HCT116 (cell line): ENCODE results near the gene TRMT2A. TPM values are rescaled to one million over a fixed set of nuclear protein-coding genes. Genes with fewer than 3 reads are reported as not detected.

Experiments used
- ATAC-seq: fragments of 200-7000 bp; cut with Tn5 transposase; 2 replicates; pipeline ENCODE4 v1.9.1; 2020; ENCODE audit warnings: mild to moderate bottlenecking, moderate library complexity
- BruUV-seq: library from RNA; stranded (reverse); fragments of 400-500 nt; replicated peaks from 2 replicates; lab custom pipeline; 2021; lab: Mats Ljungman, UMichigan
- CTCF ChIA-PET: fragments of 300-600 bp; sonication (Branson Sonifier 250); formaldehyde crosslinking; loops from one replicate; lab custom pipeline; 2021; ENCODE audit warnings: antibody characterized with exemption; lab: Charles Lee
- POLR2A ChIA-PET: fragments of 300-600, 350-600 bp; sonication (Branson Sonifier 250); formaldehyde crosslinking; loops from one replicate; lab custom pipeline; 2021; ENCODE audit warnings: antibody characterized with exemption; lab: Charles Lee
- RAD21 ChIA-PET, 2 experiments: fragments of 300-600 bp; sonication (Branson Sonifier 250); formaldehyde crosslinking; loops; one replicate each; lab custom pipeline; 2023; ENCODE audit warnings: low total read pairs in 2 of 2; ENCODE audit not compliant: uncharacterized antibody in 2 of 2, unreplicated experiment in 2 of 2, low non-redundant PET in 1 of 2; lab: Charles Lee
- DNase-seq: peaks from one replicate; pipeline ENCODE4 v3.0.0-alpha.2; 2010; ENCODE audit warnings: low read depth, low spot score
- H2AFZ ChIP-seq: fragments of 200-600 bp; shearing (Covaris generic), sonication (generic); 2 replicates; pipeline ENCODE4 v1.6.1; 2017; ENCODE audit warnings: low read depth, mixed run types, mixed read lengths, antibody characterized with exemption, low read length; ENCODE audit not compliant: poor library complexity, severe bottlenecking
- H3K27ac ChIP-seq: 2 replicates; pipeline ENCODE4 v1.5.1; 2012; ENCODE audit warnings: low read depth, low read length
- H3K27me3 ChIP-seq: fragments of 200-600 bp; sonication (generic); 2 replicates; pipeline ENCODE4 v1.6.1; 2016; ENCODE audit warnings: mixed run types, low read length, mixed read lengths; ENCODE audit not compliant: insufficient read depth
- H3K36me3 ChIP-seq, 2 experiments: fragments of 200-500 bp in 1 of 2; fragments of 200-600 bp in 1 of 2; sonication (Bioruptor generic) in 1 of 2; sonication (generic) in 1 of 2; 2 replicates each; pipeline versions ENCODE4 v1.5.1 to v1.6.1; 2014 to 2016; ENCODE audit warnings: low read length in 2 of 2, inconsistent platforms in 1 of 2, mixed read lengths in 1 of 2, mixed run types in 1 of 2; ENCODE audit not compliant: insufficient read depth in 2 of 2, control insufficient read depth in 1 of 2
- H3K4me1 ChIP-seq, 2 experiments: fragments of 200-600 bp in 1 of 2; sonication (generic) in 1 of 2; 2 replicates each; pipeline versions ENCODE4 v1.5.1 to v1.6.1; 2012 to 2017; ENCODE audit warnings: low read length in 2 of 2, inconsistent platforms in 1 of 2, mild to moderate bottlenecking in 1 of 2, mixed read lengths in 1 of 2, mixed run types in 1 of 2, moderate library complexity in 1 of 2; ENCODE audit not compliant: insufficient read depth in 2 of 2, control insufficient read depth in 1 of 2
- H3K4me2 ChIP-seq: fragments of 200-600 bp; sonication (generic); 2 replicates; pipeline ENCODE4 v1.6.1; 2017; ENCODE audit warnings: mixed run types, low read length, mixed read lengths
- H3K4me3 ChIP-seq, 2 experiments: fragments of 200-600 bp in 1 of 2; sonication (generic) in 1 of 2; replicated peaks in 1 of 2; 2 replicates each; pipeline ENCODE4 v1.5.1; 2011 to 2016; ENCODE audit warnings: low read length in 2 of 2, control low read depth in 1 of 2, low read depth in 1 of 2, mild to moderate bottlenecking in 1 of 2, mixed read lengths in 1 of 2, mixed run types in 1 of 2
- H3K79me2 ChIP-seq: fragments of 200-600 bp; sonication (generic); 2 replicates; pipeline ENCODE4 v1.6.1; 2017; ENCODE audit warnings: mild to moderate bottlenecking, mixed run types, low read length, moderate library complexity, mixed read lengths; ENCODE audit not compliant: insufficient read depth
- H3K9ac ChIP-seq: fragments of 200-600 bp; sonication (generic); 2 replicates; pipeline ENCODE4 v1.6.1; 2016; ENCODE audit warnings: low read length, mixed read lengths
- H3K9me2 ChIP-seq: fragments of 200-600 bp; sonication (generic), shearing (Covaris generic); 2 replicates; pipeline ENCODE4 v1.6.1; 2017; ENCODE audit warnings: mixed run types, mild to moderate bottlenecking, moderate library complexity; ENCODE audit not compliant: insufficient read depth
- H3K9me3 ChIP-seq, 2 experiments: fragments of 200-500 bp in 1 of 2; fragments of 200-600 bp in 1 of 2; sonication (Bioruptor generic) in 1 of 2; sonication (generic) in 1 of 2; 2 replicates each; pipeline ENCODE4 v1.6.1; 2014 to 2017; ENCODE audit warnings: low read length in 2 of 2, mixed read lengths in 2 of 2, inconsistent platforms in 1 of 2, low read depth in 1 of 2, mild to moderate bottlenecking in 1 of 2, mixed run types in 1 of 2, moderate library complexity in 1 of 2; ENCODE audit not compliant: control insufficient read depth in 1 of 2, insufficient read depth in 1 of 2
- H4K20me1 ChIP-seq: fragments of 200-600 bp; sonication (generic), shearing (Covaris generic); 2 replicates; pipeline ENCODE4 v1.6.1; 2017; ENCODE audit warnings: mixed run types, mild to moderate bottlenecking, moderate library complexity; ENCODE audit not compliant: insufficient read depth
- CEBPB ChIP-seq: IDR thresholded peaks from 2 replicates; pipeline ENCODE4 v1.6.1; 2012; ENCODE audit warnings: low read depth
- EZH2 ChIP-seq: fragments of 200-600 bp; sonication (generic); IDR thresholded peaks from 2 replicates; pipeline ENCODE4 v1.6.1; 2017; ENCODE audit warnings: antibody characterized with exemption, mixed run types
- EZH2phosphoT487 ChIP-seq: fragments of 200-600 bp; IDR thresholded peaks from 2 replicates; pipeline ENCODE4 v1.6.1; 2018; ENCODE audit warnings: antibody characterized with exemption, borderline replicate concordance
- JUND ChIP-seq: IDR thresholded peaks from 2 replicates; pipeline ENCODE4 v1.6.1; 2012
- POLR2AphosphoS5 ChIP-seq: IDR thresholded peaks from 2 replicates; pipeline ENCODE4 v1.6.1; 2011; ENCODE audit warnings: mild to moderate bottlenecking, low read depth, low read length, moderate library complexity
- SIN3A ChIP-seq: IDR thresholded peaks from 2 replicates; pipeline ENCODE4 v1.6.1; 2012; ENCODE audit warnings: low read depth
- SRF ChIP-seq: IDR thresholded peaks from 2 replicates; pipeline ENCODE4 v1.6.1; 2012; ENCODE audit warnings: low read depth
- TCF7L2 ChIP-seq: IDR thresholded peaks from 2 replicates; pipeline ENCODE4 v1.7.0; 2011; ENCODE audit warnings: borderline replicate concordance, inconsistent platforms; ENCODE audit not compliant: insufficient read depth, insufficient read length; ENCODE audit errors: extremely low read depth
- ZNF274 ChIP-seq: fragments of 200-500 bp; sonication (Bioruptor generic); IDR thresholded peaks from 2 replicates; pipeline ENCODE4 v1.6.1; 2014; ENCODE audit warnings: mild to moderate bottlenecking, low read depth, low read length, inconsistent platforms
- intact Hi-C: fragments of 100-400 bp; cut with micrococcal nuclease; formaldehyde crosslinking; loops from 2 replicates; pipeline ENCODE4 v1.10.0; 2022
- total RNA-seq: library from RNA; stranded (reverse); gene quantifications from one replicate; pipeline ENCODE4 v1.2.1, GENCODE V29; 2021; ENCODE audit not compliant: unreplicated experiment
- TF ChIP-seq, protein P1 (sequence below): IDR thresholded peaks from 2 replicates; pipeline ENCODE4 v1.6.1; 2012; ENCODE audit warnings: low read depth
- TF ChIP-seq, protein P2 (sequence below): IDR thresholded peaks from 2 replicates; pipeline ENCODE4 v1.6.1; 2011; ENCODE audit warnings: mild to moderate bottlenecking, low read length, moderate library complexity; ENCODE audit not compliant: insufficient replicate concordance; ENCODE audit errors: extremely low read depth

The TRMT2A gene
- total RNA-seq, 1 experiment from 2014 or later: 67.3 TPM

DNA sequence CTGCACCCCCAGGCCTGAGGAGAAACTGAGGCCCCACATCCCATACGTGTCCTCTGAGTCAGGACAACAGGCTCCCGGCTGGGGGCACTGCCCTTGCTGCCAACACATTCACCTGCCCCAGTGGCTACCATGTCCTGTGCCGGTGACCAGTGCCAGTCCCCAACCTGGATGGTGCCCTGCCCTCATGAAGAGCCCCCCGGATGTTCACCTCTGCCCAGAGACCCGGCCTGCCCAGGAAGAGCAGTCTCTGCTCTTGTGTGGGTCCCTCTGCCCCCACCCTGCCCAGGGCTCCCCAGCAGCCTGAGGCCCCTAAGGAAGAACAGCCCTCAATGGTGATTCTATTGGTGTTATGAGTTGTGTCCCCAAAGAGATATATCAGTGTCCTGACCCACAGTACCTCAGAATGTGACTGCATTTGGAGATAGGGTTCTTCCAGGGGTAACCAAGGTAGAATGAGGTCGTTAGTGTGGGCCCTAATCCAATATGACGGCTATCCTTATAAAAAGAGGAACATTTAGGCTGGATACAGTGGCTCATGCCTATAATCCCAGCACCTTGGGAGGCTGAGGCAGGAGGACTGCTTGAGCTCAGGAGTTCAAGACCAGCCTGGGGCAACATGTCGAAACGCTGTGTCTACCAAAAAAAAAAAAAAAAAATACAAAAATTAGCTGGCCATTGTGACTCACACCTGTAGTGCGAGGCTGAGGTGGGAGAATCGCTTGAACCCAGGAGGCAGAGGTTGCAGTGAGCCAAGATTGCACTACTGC, 50.2 kb downstream of the TRMT2A start:
- ChIA-PET POLR2A (no interaction called here), RAD21 (no interaction called here), CTCF (no interaction called here)
- Histone ChIP-seq H3K4me2 (no peak overlapping the region), H3K9me3 (no peaks in the 10 kb centered on the region), H3K36me3 (no peaks in the 10 kb centered on the region), H3K27ac (no peak overlapping the region), H3K9me2 (no peaks in the 10 kb centered on the region), H3K9ac (no peak overlapping the region), H3K79me2 (no peaks in the 10 kb centered on the region), H4K20me1 (no peaks in the 10 kb centered on the region), H2AFZ (no peak overlapping the region), H3K4me1 (peaks cover 4 to 16% of the 10 kb centered on the region in 2 experiments), H3K27me3 (no peaks in the 10 kb centered on the region), H3K4me3 (no peak overlapping the region)
- ATAC-seq (no peak), DNase-seq (no peak)
- intact Hi-C loops: no loop called here
- TF ChIP-seq TCF7L2: no peak
- BruUV-seq: no TSS peak

DNA sequence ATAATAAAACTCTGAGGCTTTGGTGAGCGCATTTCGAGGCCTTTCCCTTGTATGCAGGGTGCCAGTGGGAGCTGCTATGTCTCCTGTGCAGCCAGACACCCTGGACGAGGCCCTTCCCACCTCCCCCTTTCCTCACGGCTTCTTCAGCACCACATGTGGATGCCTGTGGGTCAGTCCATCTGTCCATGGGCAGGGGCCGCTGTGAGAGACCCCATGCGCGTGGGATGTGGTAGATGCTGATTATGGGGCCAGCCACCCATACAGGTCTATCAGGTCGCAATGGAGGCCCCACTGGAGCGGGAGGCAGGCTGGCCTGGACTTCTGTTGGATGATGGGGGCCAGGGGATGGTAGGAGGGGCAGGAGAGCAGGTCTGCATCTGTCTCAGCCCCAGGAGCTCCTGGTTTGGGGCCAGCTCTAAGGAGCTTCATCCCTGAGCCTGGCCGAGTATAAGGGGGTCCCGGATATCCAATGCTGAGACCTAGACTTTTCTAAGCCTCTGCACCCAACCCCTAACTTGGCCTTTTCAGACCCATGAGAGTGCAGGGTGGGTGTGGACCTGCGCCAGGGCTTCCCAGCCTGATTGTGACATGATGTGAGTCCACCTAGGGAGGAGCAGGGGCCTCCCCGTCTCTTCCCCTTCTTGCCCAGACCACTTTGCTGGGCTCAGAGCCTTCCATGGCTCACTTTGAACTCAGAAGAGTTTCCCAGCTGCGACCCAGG, 51.0 kb downstream of the TRMT2A start:
- CTCF ChIA-PET: no interaction called here
- H3K27ac ChIP-seq: no peak overlapping the region
- H3K9me2 ChIP-seq: no peaks in the 10 kb centered on the region
- no peak for TF ChIP-seq POLR2AphosphoS5
- TF ChIP-seq TCF7L2: no peak
- no peak for TF ChIP-seq SRF
- no peak for TF ChIP-seq SIN3A
- TF ChIP-seq EZH2: no peak
- no peak for TF ChIP-seq EZH2phosphoT487
- no peak for TF ChIP-seq ZNF274
- TF ChIP-seq JUND: no peak
- TF ChIP-seq, protein P1, sequence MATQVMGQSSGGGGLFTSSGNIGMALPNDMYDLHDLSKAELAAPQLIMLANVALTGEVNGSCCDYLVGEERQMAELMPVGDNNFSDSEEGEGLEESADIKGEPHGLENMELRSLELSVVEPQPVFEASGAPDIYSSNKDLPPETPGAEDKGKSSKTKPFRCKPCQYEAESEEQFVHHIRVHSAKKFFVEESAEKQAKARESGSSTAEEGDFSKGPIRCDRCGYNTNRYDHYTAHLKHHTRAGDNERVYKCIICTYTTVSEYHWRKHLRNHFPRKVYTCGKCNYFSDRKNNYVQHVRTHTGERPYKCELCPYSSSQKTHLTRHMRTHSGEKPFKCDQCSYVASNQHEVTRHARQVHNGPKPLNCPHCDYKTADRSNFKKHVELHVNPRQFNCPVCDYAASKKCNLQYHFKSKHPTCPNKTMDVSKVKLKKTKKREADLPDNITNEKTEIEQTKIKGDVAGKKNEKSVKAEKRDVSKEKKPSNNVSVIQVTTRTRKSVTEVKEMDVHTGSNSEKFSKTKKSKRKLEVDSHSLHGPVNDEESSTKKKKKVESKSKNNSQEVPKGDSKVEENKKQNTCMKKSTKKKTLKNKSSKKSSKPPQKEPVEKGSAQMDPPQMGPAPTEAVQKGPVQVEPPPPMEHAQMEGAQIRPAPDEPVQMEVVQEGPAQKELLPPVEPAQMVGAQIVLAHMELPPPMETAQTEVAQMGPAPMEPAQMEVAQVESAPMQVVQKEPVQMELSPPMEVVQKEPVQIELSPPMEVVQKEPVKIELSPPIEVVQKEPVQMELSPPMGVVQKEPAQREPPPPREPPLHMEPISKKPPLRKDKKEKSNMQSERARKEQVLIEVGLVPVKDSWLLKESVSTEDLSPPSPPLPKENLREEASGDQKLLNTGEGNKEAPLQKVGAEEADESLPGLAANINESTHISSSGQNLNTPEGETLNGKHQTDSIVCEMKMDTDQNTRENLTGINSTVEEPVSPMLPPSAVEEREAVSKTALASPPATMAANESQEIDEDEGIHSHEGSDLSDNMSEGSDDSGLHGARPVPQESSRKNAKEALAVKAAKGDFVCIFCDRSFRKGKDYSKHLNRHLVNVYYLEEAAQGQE: no peak
- TF ChIP-seq CEBPB: no peak
- TF ChIP-seq, protein P2, sequence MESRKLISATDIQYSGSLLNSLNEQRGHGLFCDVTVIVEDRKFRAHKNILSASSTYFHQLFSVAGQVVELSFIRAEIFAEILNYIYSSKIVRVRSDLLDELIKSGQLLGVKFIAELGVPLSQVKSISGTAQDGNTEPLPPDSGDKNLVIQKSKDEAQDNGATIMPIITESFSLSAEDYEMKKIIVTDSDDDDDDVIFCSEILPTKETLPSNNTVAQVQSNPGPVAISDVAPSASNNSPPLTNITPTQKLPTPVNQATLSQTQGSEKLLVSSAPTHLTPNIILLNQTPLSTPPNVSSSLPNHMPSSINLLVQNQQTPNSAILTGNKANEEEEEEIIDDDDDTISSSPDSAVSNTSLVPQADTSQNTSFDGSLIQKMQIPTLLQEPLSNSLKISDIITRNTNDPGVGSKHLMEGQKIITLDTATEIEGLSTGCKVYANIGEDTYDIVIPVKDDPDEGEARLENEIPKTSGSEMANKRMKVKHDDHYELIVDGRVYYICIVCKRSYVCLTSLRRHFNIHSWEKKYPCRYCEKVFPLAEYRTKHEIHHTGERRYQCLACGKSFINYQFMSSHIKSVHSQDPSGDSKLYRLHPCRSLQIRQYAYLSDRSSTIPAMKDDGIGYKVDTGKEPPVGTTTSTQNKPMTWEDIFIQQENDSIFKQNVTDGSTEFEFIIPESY: no peak

More for the DNA sequence above, 51.0 kb downstream of the TRMT2A start:
- Histone ChIP-seq H3K36me3 (no peaks in the 10 kb centered on the region), H3K79me2 (no peaks in the 10 kb centered on the region), H3K4me3 (no peak overlapping the region), H4K20me1 (no peaks in the 10 kb centered on the region), H3K9me3 (no peaks in the 10 kb centered on the region), H3K9ac (no peak overlapping the region), H3K4me2 (no peak overlapping the region), H3K27me3 (no peaks in the 10 kb centered on the region), H3K4me1 (peaks cover 4 to 24% of the 10 kb centered on the region in 2 experiments), H2AFZ (no peak overlapping the region)
- intact Hi-C loops: no loop called here
- ChIA-PET RAD21 (no interaction called here), POLR2A (no interaction called here)
- DNase-seq (no peak), ATAC-seq (no peak)
- no TSS peak for BruUV-seq
